GM23338 (cell line): ENCODE measurements around the gene KIAA1217. TPM values are rescaled to one million over a fixed set of nuclear protein-coding genes. Genes with fewer than 3 reads are reported as not detected.
A peak's percentile ranks its signal among the peaks of the same experiment; 100 is the strongest.

Experiments
- ATAC-seq: fragments of 200-7000 bp; cut with Tn5 transposase; 3 replicates; pipeline ENCODE4 v1.9.1; 2020
- DNase-seq: peaks from one replicate; pipeline ENCODE4 v3.0.0-alpha.2; 2015; ENCODE audit warnings: low spot score
- H2AFZ ChIP-seq: fragments of 200-600 bp; sonication (generic); 2 replicates; pipeline ENCODE4 v1.8.0; 2016; ENCODE audit warnings: antibody characterized with exemption, mild to moderate bottlenecking, moderate library complexity
- H3F3A ChIP-seq: fragments of 200-600 bp; sonication (generic); replicated peaks from 2 replicates; pipeline ENCODE4 v1.8.0; 2017; ENCODE audit warnings: antibody characterized with exemption, mixed run types, low read depth
- H3K27ac ChIP-seq: fragments of 200-600 bp; sonication (generic); 2 replicates; pipeline ENCODE4 v1.6.1; 2016; ENCODE audit warnings: low read depth
- H3K27me3 ChIP-seq: fragments of 200-600 bp; sonication (generic); 2 replicates; pipeline ENCODE4 v1.8.0; 2016; ENCODE audit warnings: mild to moderate bottlenecking, mixed run types, moderate library complexity; ENCODE audit not compliant: insufficient read depth
- H3K36me3 ChIP-seq: fragments of 200-600 bp; sonication (generic); 2 replicates; pipeline ENCODE4 v1.8.0; 2016; ENCODE audit warnings: mild to moderate bottlenecking; ENCODE audit not compliant: insufficient read depth
- H3K4me1 ChIP-seq: fragments of 200-600 bp; sonication (generic); 2 replicates; pipeline ENCODE4 v1.8.0; 2016; ENCODE audit warnings: mild to moderate bottlenecking, moderate library complexity; ENCODE audit not compliant: insufficient read depth
- H3K4me2 ChIP-seq: fragments of 200-600 bp; sonication (generic); 2 replicates; pipeline ENCODE4 v1.7.1; 2017; ENCODE audit warnings: mixed run types
- H3K4me3 ChIP-seq: fragments of 200-600 bp; sonication (generic); 2 replicates; pipeline ENCODE4 v1.6.1; 2016; ENCODE audit warnings: mixed run types
- H3K79me2 ChIP-seq: fragments of 200-600 bp; sonication (generic); replicated peaks from 2 replicates; pipeline ENCODE4 v1.8.0; 2017; ENCODE audit warnings: mild to moderate bottlenecking; ENCODE audit not compliant: insufficient read depth
- H3K9me2 ChIP-seq: fragments of 200-600 bp; sonication (generic); 2 replicates; pipeline ENCODE4 v1.8.0; 2017; ENCODE audit not compliant: insufficient read depth
- H4K20me1 ChIP-seq: fragments of 200-600 bp; sonication (generic); replicated peaks from 2 replicates; pipeline ENCODE4 v1.8.0; 2017; ENCODE audit warnings: mild to moderate bottlenecking; ENCODE audit not compliant: insufficient read depth
- H3K27ac Mint-ChIP-seq: 2 replicates; pipeline ENCODE4 v1.8.0; 2020; ENCODE audit warnings: inconsistent platforms, mild to moderate bottlenecking, moderate library complexity, mixed read lengths
- H3K27me3 Mint-ChIP-seq: 3 replicates; pipeline ENCODE4 v1.8.0; 2022; ENCODE audit warnings: low read depth, mild to moderate bottlenecking, moderate library complexity, mixed read lengths, inconsistent platforms; ENCODE audit not compliant: insufficient read depth, poor library complexity
- H3K36me3 Mint-ChIP-seq: 3 replicates; pipeline ENCODE4 v1.8.0; 2021; ENCODE audit warnings: low read depth, mild to moderate bottlenecking, inconsistent platforms, moderate library complexity, mixed read lengths
- H3K4me1 Mint-ChIP-seq: 3 replicates; pipeline ENCODE4 v1.8.0; 2020; ENCODE audit warnings: mild to moderate bottlenecking, inconsistent platforms, mixed read lengths
- H3K4me3 Mint-ChIP-seq: 3 replicates; pipeline ENCODE4 v1.8.0; 2021; ENCODE audit warnings: moderate library complexity, mild to moderate bottlenecking, inconsistent platforms, mixed read lengths
- H3K9me3 Mint-ChIP-seq: 3 replicates; pipeline ENCODE4 v1.8.0; 2020; ENCODE audit warnings: moderate library complexity, mild to moderate bottlenecking, inconsistent platforms, mixed read lengths
- CREB1 ChIP-seq: fragments of 250-450 bp; sonication (Bioruptor Pico); IDR thresholded peaks from 2 replicates; pipeline ENCODE4 v1.5.0; 2020; ENCODE audit warnings: low read depth, mild to moderate bottlenecking, moderate library complexity
- CTCF ChIP-seq, 2 experiments: fragments of 200-600 bp in 1 of 2; sonication (generic) in 1 of 2; conservative IDR thresholded peaks; 2 replicates each; pipeline versions ENCODE4 v1.5.1 to v1.6.1; 2016 to 2017; ENCODE audit warnings: antibody characterized with exemption in 2 of 2, low read depth in 2 of 2, mild to moderate bottlenecking in 2 of 2, moderate library complexity in 1 of 2
- EZH2 ChIP-seq: fragments of 200-600 bp; sonication (generic); IDR thresholded peaks from one replicate; pipeline ENCODE4 v1.8.0; 2017; ENCODE audit warnings: antibody characterized with exemption, mild to moderate bottlenecking, low read depth; ENCODE audit not compliant: unreplicated experiment
- NANOG ChIP-seq: IDR thresholded peaks from 2 replicates; pipeline ENCODE4 v1.6.1; 2016; ENCODE audit warnings: antibody characterized with exemption, borderline replicate concordance
- REST ChIP-seq: IDR thresholded peaks from one replicate; pipeline ENCODE4 v1.6.1; 2018; ENCODE audit warnings: antibody characterized with exemption; ENCODE audit not compliant: unreplicated experiment
- STAT1 ChIP-seq: IDR thresholded peaks from one replicate; pipeline ENCODE4 v1.6.1; 2016; ENCODE audit warnings: antibody characterized with exemption; ENCODE audit not compliant: unreplicated experiment
- ZNF114 ChIP-seq: fragments of 250-450 bp; sonication (Bioruptor Pico); IDR thresholded peaks from 2 replicates; pipeline ENCODE4 v1.5.0; 2020; ENCODE audit warnings: mild to moderate bottlenecking, moderate library complexity
- ZNF331 ChIP-seq: fragments of 250-450 bp; sonication (Bioruptor Pico); IDR thresholded peaks from 2 replicates; pipeline ENCODE4 v1.5.0; 2020; ENCODE audit warnings: low read depth, mild to moderate bottlenecking, moderate library complexity
- ZNF462 ChIP-seq: fragments of 250-450 bp; sonication (Bioruptor Pico); IDR thresholded peaks from 2 replicates; pipeline ENCODE4 v1.5.0; 2020; ENCODE audit warnings: mild to moderate bottlenecking, moderate library complexity
- polyA plus RNA-seq: library from polyadenylated mRNA; unstranded; fragments of >200 nt; fragmentation: Nextera tagmentation; extraction: Ambion mirVana; gene quantifications from 2 replicates; pipeline ENCODE4 v1.2.1, GENCODE V29; 2016
- total RNA-seq: library from RNA; depleted of rRNA; stranded (reverse); fragments of >200 nt; shearing (Covaris generic); gene quantifications from 2 replicates; pipeline ENCODE4 v1.2.3, GENCODE V29; 2014

Gene KIAA1217
- total and polyA plus RNA-seq, 2 experiments from 2014 or later, result 6.4 to 9.1 TPM

- TF ChIP-seq REST, result no peak
Measured at GRCh38 chr10:24382045-24382444, 173.1 kb downstream of the KIAA1217 start (continued).

- Histone ChIP-seq H3K27me3 (no peaks in the 10 kb centered on the region), H4K20me1 (no peaks in the 10 kb centered on the region), H3K4me2 (no peak overlapping the region), H3K79me2 (no peaks in the 10 kb centered on the region), H3F3A (no peaks in the 10 kb centered on the region), H2AFZ (no peak overlapping the region), H3K4me1 (peaks cover 16% of the 10 kb centered on the region; the same call in 1 of the 2 replicates), H3K4me3 (no peak overlapping the region), H3K9me2 (no peaks in the 10 kb centered on the region), H3K36me3 (no peaks in the 10 kb centered on the region), H3K27ac (peak overlapping the region; percentile 61)
- DNase-seq (no peak), ATAC-seq (no peak)
- Mint-ChIP-seq H3K9me3 (no peaks in the 10 kb centered on the region), H3K36me3 (peaks cover 2% of the 10 kb centered on the region; the same call in 1 of the 3 replicates), H3K27ac (peak overlapping the region; percentile 85), H3K4me1 (peaks cover 34% of the 10 kb centered on the region), H3K4me3 (no peak overlapping the region; the same call in 2 of the 3 replicates), H3K27me3 (no peaks in the 10 kb centered on the region)
- no peak for TF ChIP-seq CREB1 (CRISPR knock-in tag)
- no peak for TF ChIP-seq STAT1
- no peak for TF ChIP-seq NANOG
- no peak for TF ChIP-seq ZNF331
- no peak for TF ChIP-seq CTCF (conservative IDR thresholded peaks at IDR 0.05; ENCODE audit: low read depth in 2 of 2)
- TF ChIP-seq EZH2, result no peak
- TF ChIP-seq ZNF462 (CRISPR knock-in tag), result no peak
- TF ChIP-seq ZNF114, result no peak
Measured at GRCh38 chr10:24382596-24382978, 173.6 kb downstream of the KIAA1217 start.
